NCI-H146 treated with DMSO at 0.1 percent for 48 hours (cell line): ENCODE data around the gene VEGFB.
A peak's percentile ranks its signal among the peaks of the same experiment; 100 is the strongest.

Source experiments
- DNase-seq: peaks from one replicate; lab custom pipeline; 2025; ENCODE audit not compliant: unreplicated experiment; lab: John Stamatoyannopoulos, UW

The VEGFB gene

GRCh38 chr11:64276653-64277431, 42.5 kb downstream of the VEGFB start:
- no peak for DNase-seq

- DNase-seq, result no peak
These were observed 44.3 kb downstream of the VEGFB start for GRCh38 chr11:64278576-64279190.

- DNase-seq, result no peak
These were observed 47.8 kb downstream of the VEGFB start for GRCh38 chr11:64281957-64282770.

GRCh38 chr11:64283092-64283491, 48.7 kb downstream of the VEGFB start:
- DNase-seq, result no peak

GRCh38 chr11:64284048-64284961, 49.9 kb downstream of the VEGFB start, which contains the start of gene BAD:
Gene BAD, minus strand, starts transcription at chr11:64284665. Its CDS starts 297 bp downstream, at chr11:64284368.
- DNase-seq, result peak; percentile 88

- DNase-seq, result peak; percentile 47
These were observed 50.8 kb downstream of the VEGFB start, which contains the start of gene GPR137 for GRCh38 chr11:64284962-64285884. Gene GPR137, plus strand, starts transcription at chr11:64285848. Its CDS starts 677 bp downstream, at chr11:64286525.

GRCh38 chr11:64285885-64286800, 51.8 kb downstream of the VEGFB start:
- peak; percentile 31 for DNase-seq

GRCh38 chr11:64286801-64287159, 52.4 kb downstream of the VEGFB start:
- DNase-seq, result no peak

- no peak for DNase-seq
These were observed 53.4 kb downstream of the VEGFB start for GRCh38 chr11:64287676-64288352.

GRCh38 chr11:64288353-64288750, 54.0 kb downstream of the VEGFB start:
- DNase-seq, result no peak
